ENCODE results near the gene MAGEB6. TPM values are rescaled to one million over a fixed set of nuclear protein-coding genes. Genes with fewer than 3 reads are reported as not detected.

MAGEB6 gene
- total and polyA plus RNA-seq, 2 of the 4 experiments (the other 2 are of a cell fraction): not detected

GRCh38 chrX:26208012-26208411, 15.8 kb downstream of the MAGEB6 start:
- DNase-seq: no peak
- Histone ChIP-seq H3K56ac (ENCODE audit: extremely low read depth, insufficient read depth, low read length) (no peak overlapping the region), H2BK15ac (ENCODE audit: low read depth, low read length) (no peak overlapping the region), H3K4me2 (ENCODE audit: low read depth, low read length) (no peak overlapping the region), H3K36me3 (ENCODE audit: control insufficient read depth, insufficient read depth, low read length) (no peaks in the 10 kb centered on the region), H3K18ac (ENCODE audit: low read depth, low read length) (no peak overlapping the region), H3K4me1 (ENCODE audit: control insufficient read depth, insufficient read depth, low read length) (no peaks in the 10 kb centered on the region), H3K4ac (ENCODE audit: low read depth, low read length) (no peak overlapping the region), H4K8ac (ENCODE audit: low read depth in 2 of 2, low read length in 2 of 2) (no peak overlapping the region), H4K91ac (ENCODE audit: insufficient read depth, low read depth, low read length) (no peak overlapping the region), H2AK5ac (ENCODE audit: low read depth, low read length) (no peak overlapping the region), H2BK5ac (ENCODE audit: low read depth, low read length, poor library complexity, severe bottlenecking) (no peak overlapping the region), H2BK20ac (ENCODE audit: low read depth, low read length) (no peak overlapping the region), H2BK120ac (ENCODE audit: low read depth, low read length) (no peak overlapping the region), H2AFZ (replicated peaks; ENCODE audit: low read length, poor library complexity) (no peak overlapping the region), H3K27me3 (ENCODE audit: control insufficient read depth, insufficient read depth, low read length) (no peaks in the 10 kb centered on the region), H4K5ac (ENCODE audit: low read depth, low read length) (no peak overlapping the region), H3K9me3 (ENCODE audit: control insufficient read depth, insufficient read depth, low read length) (no peaks in the 10 kb centered on the region), H3K27ac (ENCODE audit: insufficient read depth, low read length) (no peak overlapping the region), H3K14ac (replicated peaks; ENCODE audit: low read depth, low read length) (no peak overlapping the region), H2AK9ac (replicated peaks; ENCODE audit: low read depth, low read length, poor library complexity) (no peak overlapping the region), H3K79me1 (ENCODE audit: low read depth in 1 of 2, low read length in 2 of 2) (no peaks in the 10 kb centered on the region), H3K4me3 (ENCODE audit: insufficient read depth, low read depth, low read length) (no peak overlapping the region), H4K20me1 (ENCODE audit: insufficient read depth, low read length) (no peaks in the 10 kb centered on the region), H3K9me1 (ENCODE audit: insufficient read depth, low read length) (no peaks in the 10 kb centered on the region), H3K23ac (ENCODE audit: low read depth, low read length) (no peak overlapping the region), H3K9ac (ENCODE audit: low read depth, low read length) (no peak overlapping the region)
- WGBS, 2 experiments (ENCODE audit: extremely low coverage in 2 of 2, insufficient read length in 1 of 2): 14% methylated on average over 1 of the region's 3 CpGs; no CpG with 5 or more reads in 1 of the 2 experiments
- ChIA-PET POLR2A (ENCODE audit: unreplicated experiment) (no interaction called here), CTCF (no interaction called here)
- in situ Hi-C loops (cut with MboI; ENCODE audit: low sequenced_read_pairs) (no loop called here), intact Hi-C loops (cut with micrococcal nuclease) (no loop called here), dilution Hi-C loops (cut with HindIII; ENCODE audit: low sequenced_read_pairs, unreplicated experiment) (no loop called here)
- no peak for ATAC-seq (ENCODE audit: low read depth)
- no TSS peak for BruUV-seq (replicated peaks)
- no peak for TF ChIP-seq USF2 (IDR thresholded peaks at IDR 0.05; ENCODE audit: low read depth, low read length)
- no peak for TF ChIP-seq SMC3 (IDR thresholded peaks at IDR 0.05; ENCODE audit: low read depth, low read length)
- TF ChIP-seq RFX5 (IDR thresholded peaks at IDR 0.05; ENCODE audit: low read depth, low read length): no peak
- TF ChIP-seq RAD21 (IDR thresholded peaks at IDR 0.05; ENCODE audit: low read length): no peak
- TF ChIP-seq ELK1 (IDR thresholded peaks at IDR 0.05; ENCODE audit: borderline replicate concordance, low read depth, low read length): no peak
- no peak for TF ChIP-seq BHLHE40 (IDR thresholded peaks at IDR 0.05; ENCODE audit: low read depth, low read length)
- TF ChIP-seq MXI1 (IDR thresholded peaks at IDR 0.05; ENCODE audit: borderline replicate concordance, low read depth, low read length): no peak
- TF ChIP-seq CTCF (conservative IDR thresholded peaks at IDR 0.05; ENCODE audit: low read depth, low read length): no peak
- no peak for TF ChIP-seq RCOR1 (IDR thresholded peaks at IDR 0.05; ENCODE audit: insufficient replicate concordance, low read length)
- TF ChIP-seq MAZ (IDR thresholded peaks at IDR 0.05; ENCODE audit: borderline replicate concordance, low read depth, low read length): no peak
- TF ChIP-seq FOS (IDR thresholded peaks at IDR 0.05; ENCODE audit: low read depth, low read length): no peak
